ENCODE data around the gene SYNE2.

DNA sequence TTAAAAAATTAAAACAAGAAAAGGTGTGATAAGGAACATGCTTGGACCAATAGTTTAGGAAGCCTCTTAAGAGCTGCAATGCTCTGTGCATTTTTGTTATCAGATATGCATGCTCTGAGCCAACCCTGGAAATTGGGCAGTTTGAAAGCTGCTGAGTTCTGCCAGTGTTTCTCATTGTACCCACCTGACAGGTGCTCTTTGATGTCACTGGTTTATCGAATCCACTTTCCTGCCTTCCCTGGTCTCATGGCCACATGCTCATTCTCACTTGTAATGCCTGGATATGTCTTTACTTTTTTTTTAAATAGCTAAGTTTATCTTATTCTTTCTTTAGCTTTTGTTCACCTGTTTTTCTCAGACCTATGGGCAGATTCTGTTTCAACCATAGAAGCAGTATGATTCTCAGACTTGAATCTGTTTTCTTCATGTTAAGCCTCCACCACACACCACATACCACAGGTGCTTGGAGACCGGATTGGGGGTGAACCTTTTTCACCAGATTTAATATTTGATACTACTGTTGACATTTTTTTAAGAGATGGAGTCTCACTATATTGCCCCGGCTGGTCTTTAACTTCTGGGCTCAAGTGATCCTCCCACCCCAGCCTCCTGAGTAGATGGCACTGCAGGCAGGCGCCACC, 350.7 kb downstream of the SYNE2 start:
- no peak for TF ChIP-seq CBX5 (IDR thresholded peaks at IDR 0.05; ENCODE audit: low read depth)
- TF ChIP-seq, protein P1, sequence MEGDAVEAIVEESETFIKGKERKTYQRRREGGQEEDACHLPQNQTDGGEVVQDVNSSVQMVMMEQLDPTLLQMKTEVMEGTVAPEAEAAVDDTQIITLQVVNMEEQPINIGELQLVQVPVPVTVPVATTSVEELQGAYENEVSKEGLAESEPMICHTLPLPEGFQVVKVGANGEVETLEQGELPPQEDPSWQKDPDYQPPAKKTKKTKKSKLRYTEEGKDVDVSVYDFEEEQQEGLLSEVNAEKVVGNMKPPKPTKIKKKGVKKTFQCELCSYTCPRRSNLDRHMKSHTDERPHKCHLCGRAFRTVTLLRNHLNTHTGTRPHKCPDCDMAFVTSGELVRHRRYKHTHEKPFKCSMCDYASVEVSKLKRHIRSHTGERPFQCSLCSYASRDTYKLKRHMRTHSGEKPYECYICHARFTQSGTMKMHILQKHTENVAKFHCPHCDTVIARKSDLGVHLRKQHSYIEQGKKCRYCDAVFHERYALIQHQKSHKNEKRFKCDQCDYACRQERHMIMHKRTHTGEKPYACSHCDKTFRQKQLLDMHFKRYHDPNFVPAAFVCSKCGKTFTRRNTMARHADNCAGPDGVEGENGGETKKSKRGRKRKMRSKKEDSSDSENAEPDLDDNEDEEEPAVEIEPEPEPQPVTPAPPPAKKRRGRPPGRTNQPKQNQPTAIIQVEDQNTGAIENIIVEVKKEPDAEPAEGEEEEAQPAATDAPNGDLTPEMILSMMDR (IDR thresholded peaks at IDR 0.05 in 2 of 3, conservative IDR thresholded peaks at IDR 0.05 in 1 of 3; ENCODE audit: control insufficient read depth in 2 of 3, extremely low read depth in 1 of 3, insufficient read depth in 1 of 3, low read depth in 3 of 3, low read length in 3 of 3), result no peak
- TF ChIP-seq SMAD5 (IDR thresholded peaks at IDR 0.05; ENCODE audit: low read depth), result no peak
- TF ChIP-seq FOXM1 (IDR thresholded peaks at IDR 0.05; ENCODE audit: low read depth, low read length), result no peak
